T1000 (cell line): Measurements from ENCODE around the gene RRP1B.
"Not testable (repeated sequence)": the region's sequence is repeated elsewhere in the genome, so short reads cannot be mapped to it uniquely, and the experiment has no call there.

ENCODE experiments used
- DNase-seq: peaks from one replicate; lab custom pipeline; 2025; ENCODE audit warnings: mixed read lengths; lab: John Stamatoyannopoulos, UW

Gene RRP1B

DNA sequence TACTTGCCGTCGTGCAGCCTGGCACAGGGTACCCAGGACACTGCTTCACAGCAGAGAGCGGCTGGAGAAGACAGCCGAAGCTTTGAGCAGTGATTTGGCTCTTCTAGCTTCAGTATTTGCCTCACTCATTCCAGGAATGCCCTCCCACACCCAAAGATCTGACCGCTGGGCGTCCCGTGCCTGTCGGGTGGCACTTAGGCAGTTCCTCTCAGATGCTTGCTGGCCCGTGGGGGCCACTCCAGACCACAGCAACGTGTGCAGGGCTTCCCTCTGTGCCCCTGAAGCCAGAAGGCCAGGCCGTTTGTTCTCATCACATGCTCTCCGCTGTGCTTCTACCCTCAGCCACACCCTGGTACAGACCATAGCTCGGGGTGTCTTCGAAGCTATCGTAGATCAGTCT is 17.0 kb downstream of the RRP1B start:
- no peak for DNase-seq

DNA sequence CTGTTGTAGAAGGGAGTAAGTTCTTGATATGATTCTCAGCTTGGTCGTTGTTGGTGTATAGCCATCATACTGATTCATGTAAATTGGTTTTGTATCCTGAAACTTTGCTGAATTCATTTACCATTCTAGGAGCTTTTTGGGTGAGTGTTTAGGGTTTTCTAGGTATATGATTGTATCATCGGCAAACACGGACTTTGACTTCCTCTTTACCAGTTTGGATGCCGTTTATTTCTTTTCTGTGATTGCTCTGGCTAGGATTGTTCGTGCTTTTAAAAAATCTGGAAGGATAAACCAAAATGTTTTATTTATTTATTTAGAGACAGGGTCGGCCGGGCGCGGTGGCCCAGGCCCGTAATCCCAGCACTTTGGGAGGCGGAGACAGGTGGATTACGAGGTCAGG is 20.6 kb downstream of the RRP1B start:
- DNase-seq: no peak

DNA sequence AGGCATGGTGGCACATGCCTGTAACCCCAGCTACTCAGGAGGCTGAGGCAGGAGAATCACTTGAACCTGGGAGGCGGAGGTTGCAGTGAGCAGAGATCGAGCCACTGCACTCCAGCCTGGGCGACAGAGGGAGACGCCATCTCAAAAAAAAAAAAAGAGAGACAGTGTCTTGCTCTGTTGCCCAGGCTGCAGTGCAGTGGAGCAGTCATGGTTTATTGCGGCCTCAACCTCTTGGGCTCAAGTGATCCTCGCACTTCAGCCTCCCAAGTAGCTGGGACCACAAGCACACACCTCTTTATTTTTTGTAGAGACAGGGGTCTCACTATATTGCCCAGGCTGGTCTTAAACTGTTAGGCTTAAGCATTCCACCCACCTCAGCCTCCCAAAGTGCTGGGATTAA is 21.1 kb downstream of the RRP1B start:
- DNase-seq: not testable (repeated sequence)

DNA sequence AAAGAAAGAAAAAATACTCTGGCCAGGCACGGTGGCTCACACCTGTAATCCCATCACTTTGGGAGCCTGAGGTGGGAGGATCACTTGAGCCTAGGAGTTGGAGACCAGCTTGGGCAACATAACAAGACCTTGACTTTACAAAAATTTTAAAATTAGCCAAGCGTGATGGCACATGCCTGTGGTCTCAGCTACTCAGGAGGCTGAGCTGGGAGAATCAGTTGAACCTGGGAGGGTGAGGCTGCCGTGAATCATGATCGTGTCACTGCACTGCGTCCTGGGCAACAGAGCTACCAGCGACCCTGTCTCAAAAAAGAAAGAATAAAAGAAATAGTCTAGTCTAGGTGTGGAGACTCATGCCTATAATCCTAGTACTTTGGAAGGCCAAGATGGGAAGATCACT is 22.3 kb downstream of the RRP1B start:
- no peak for DNase-seq

DNA sequence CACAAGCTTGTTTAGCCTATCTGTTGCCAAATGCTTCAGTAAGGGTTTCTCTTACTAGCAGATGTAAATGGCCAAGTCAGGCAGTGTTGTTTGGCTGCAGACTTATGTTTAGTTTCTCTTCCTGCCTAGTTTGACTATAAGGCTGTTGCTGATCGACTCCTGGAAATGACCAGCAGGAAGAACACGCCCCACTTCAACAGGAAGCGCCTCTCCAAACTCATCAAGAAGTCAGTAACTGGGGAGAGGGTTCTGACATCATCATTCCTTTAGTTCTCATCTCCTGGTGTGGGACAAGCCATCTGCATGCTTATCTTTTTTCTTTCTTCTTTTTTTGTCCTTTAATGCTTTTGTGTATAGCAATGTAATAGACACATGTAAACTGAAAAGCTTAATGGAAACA is 25.1 kb downstream of the RRP1B start:
- no peak for DNase-seq

DNA sequence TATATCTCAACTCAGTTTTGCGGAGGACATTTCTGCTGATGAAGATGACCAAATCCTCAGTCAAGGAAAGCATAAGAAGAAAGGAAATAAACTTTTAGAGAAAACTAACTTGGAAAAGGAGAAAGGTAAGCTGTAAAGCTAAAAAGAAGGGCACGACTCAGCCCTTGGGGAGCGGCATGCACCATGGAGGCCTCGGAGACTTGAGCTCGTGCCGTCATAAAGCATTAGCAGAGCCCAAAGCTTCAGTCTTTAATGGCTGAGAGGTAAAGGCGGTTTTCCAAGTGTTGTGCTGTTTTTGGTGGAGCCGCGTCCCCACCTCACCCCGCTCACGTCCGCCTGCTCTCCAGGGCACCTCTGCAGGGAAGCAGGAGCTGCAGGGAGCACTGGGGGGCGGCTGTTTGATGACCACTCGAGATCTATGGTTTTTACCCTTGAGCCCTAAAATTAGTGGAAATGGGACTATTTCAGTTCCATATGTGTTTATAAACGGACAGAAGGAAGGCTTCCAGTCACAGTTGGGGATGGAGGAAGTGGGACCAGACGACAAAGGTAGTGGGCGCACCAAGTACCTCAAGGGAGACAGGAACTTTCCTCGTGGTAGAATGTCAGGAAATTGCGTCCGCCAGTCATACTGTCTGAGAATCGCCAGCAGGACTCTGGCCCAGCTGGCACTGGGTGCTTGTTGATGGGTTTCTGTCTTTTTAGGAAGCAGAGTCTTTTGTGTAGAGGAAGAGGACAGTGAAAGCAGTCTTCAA is 27.6 kb downstream of the RRP1B start:
- no peak for DNase-seq

DNA sequence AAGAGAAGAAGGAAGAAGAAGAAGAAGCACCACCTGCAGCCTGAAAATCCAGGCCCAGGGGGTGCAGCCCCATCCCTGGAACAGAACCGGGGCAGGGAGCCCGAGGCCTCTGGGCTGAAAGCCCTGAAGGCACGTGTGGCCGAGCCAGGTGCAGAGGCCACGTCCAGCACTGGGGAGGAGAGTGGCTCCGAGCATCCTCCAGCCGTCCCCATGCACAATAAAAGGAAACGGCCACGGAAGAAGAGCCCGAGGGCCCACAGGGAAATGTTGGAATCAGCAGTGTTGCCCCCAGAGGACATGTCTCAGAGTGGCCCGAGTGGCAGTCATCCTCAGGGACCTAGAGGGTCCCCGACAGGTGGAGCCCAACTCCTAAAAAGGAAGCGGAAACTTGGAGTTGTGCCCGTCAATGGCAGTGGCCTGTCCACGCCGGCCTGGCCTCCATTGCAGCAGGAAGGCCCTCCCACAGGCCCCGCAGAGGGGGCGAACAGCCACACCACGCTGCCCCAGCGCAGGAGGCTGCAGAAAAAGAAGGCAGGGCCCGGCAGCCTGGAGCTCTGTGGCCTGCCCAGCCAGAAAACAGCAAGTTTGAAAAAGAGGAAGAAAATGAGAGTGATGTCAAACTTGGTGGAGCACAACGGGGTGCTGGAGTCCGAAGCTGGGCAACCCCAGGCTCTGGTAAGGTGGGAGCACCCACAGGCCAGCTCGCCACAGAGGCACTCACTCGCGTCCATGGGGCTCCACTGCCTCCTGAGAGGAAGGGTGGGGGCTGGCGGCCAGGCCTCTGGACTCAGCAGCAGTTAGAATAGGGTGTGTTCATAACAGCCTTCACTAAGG is 28.4 kb downstream of the RRP1B start:
- DNase-seq: no peak

DNA sequence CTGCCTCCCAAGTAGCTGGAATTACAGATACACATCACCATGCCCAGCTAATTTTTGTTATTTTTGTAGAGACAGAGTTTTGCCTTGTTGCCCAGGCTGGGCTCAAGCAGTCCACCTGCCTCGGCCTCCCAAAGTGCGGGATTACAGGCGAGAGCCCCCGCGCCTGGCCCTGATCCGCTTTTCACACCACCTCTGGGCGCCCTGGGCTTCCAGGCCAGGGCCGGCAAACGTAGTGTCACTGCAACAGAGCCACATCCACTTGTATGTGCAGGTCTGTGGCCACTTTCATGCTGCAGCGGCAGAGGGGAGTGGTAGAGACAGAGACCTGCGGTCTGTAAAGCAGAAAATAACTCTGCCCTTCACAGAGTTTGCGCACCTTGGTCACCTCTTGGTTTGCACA is 29.5 kb downstream of the RRP1B start:
- no peak for DNase-seq

DNA sequence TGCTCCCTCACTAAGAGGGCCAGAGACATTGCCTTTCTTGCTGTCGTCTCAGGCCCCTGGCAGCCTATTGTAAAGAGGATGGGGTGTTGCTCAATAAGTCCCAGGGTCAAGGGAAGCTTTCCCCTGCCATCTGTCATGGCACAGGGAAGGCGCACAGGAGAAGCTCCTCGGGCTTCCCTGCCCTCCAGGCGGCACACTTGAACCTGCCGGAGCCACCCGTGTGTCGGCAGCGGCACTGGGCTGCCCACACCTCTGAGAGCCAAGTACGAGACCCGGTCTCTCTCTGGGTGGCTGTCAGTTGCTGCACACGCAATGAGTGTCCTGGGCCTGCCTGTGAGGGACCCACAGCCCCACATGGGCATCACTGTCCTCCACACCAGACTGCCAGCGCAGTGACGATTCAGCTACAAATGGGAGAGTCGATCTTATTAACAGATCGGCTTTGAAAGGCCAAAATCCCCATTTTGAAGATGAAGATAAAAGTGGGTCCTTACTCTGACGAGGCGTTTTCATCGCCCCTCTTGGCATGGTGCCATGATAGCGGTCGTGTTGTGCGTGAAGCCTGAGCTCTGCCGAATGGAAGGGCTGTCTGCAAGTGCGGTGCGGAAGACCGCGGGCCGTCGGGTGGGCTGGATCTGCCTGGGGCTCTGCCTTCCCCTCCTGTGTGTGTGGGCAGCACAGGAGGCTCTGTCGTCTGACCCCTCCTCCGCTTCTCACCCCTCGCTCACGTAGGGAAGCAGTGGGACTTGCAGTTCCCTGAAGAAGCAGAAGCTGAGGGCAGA is 30.4 kb downstream of the RRP1B start:
- no peak for DNase-seq

DNA sequence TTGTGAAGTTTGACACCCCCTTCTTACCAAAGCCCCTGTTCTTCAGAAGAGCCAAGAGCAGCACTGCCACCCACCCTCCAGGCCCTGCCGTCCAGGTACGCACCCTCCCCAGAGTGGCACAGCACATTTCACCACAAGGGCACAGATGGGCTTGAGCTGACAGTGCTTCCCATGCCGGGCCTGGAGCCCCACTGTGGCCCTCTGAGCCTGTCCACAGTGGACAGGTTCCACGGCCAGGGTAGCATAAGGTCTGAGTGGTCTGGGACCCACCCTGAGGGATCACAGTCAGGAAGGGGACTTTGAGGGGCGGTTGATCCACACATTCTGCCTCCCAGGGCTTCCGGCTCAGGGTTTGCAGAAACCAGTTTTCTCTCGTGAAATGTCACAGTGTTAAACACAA is 31.0 kb downstream of the RRP1B start:
- DNase-seq: no peak

DNA sequence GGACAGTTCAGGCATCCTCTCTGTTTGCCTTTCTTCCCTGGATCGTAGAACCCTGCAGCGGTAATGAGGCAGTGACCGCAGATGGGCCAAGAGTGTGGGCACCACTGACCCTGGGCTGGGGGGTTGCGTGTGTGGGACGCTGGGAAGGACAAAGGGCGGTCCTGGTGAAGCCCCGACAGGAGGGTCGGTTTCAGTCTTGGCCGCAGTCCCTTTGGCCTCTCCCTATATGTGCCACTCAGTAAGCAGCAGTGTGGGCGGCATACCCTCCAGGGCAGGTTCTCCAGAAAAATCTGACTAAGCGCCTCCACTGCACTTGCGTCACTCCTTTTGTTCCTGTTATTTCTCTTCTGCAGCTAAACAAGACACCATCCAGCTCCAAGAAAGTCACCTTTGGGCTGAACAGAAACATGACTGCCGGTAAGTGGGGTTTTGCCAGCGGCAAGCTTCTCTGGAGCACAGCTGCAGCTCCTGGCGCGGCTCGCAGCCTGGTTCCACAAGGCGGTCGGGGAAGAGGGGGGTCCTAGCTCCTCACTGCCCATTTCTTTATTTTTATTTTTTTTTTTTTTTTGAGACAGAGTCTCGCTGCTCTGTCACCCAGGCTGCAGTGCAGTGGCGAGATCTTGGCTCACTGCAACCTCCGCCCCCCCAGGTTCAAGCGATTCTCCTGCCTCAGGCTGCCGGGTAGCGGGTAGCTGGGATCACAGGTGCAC is 31.9 kb downstream of the RRP1B start:
- DNase-seq: no peak

DNA sequence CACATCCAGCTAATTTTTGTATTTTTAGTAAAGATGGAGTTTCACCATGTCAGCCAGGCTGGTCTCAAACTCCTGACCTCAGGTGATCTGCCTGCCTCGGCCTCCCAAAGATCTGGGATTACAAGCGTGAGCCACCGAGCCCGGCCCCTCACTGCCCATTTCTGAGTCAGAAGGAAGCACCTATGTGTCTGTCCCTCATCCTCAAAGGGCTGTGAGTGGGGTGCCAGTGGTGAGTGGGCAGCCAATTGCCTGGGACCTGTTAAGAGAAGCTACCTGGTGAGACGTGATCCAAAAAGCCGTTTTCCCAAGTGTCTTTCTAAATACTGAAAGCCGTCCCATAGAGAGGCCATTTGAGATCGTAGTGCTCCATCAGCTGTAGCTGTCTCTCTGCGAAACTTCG is 32.4 kb downstream of the RRP1B start:
- no peak for DNase-seq

DNA sequence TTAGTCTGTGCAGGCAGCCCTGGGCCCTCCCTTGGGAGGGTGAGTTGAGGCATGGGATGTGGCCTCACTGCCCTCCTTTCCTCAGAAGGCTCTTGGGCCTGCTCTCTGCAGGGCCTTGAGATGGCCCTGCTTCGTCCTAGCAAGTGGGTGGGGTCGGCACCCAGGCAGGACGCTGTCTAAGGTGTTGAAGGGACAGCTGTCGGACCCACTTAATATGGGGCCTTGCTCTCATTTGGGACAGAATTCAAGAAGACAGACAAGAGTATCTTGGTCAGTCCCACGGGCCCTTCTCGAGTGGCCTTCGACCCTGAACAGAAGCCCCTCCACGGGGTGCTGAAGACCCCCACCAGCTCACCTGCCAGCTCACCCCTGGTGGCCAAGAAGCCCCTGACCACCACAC is 33.6 kb downstream of the RRP1B start:
- DNase-seq: no peak

DNA sequence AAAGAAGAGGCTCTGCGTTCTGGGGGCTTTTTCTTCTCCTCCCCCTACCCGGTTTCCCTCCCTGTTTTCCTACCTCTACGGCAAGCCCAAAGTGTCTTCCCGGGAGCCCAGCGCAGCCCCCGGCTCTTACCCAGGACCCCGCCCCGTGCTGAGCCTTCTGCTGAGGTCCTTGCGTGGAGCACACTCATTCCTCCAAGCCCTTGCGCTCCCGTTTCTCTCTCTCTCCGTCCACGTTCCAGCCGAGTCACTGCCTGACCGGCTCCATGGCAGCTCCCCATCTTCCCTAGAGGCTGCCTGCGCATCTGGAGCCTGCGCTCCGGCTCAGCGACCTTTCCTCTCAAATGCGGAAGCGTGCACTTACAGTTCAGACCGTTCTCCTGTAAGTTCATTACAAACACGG is 34.6 kb downstream of the RRP1B start:
- DNase-seq: no peak

DNA sequence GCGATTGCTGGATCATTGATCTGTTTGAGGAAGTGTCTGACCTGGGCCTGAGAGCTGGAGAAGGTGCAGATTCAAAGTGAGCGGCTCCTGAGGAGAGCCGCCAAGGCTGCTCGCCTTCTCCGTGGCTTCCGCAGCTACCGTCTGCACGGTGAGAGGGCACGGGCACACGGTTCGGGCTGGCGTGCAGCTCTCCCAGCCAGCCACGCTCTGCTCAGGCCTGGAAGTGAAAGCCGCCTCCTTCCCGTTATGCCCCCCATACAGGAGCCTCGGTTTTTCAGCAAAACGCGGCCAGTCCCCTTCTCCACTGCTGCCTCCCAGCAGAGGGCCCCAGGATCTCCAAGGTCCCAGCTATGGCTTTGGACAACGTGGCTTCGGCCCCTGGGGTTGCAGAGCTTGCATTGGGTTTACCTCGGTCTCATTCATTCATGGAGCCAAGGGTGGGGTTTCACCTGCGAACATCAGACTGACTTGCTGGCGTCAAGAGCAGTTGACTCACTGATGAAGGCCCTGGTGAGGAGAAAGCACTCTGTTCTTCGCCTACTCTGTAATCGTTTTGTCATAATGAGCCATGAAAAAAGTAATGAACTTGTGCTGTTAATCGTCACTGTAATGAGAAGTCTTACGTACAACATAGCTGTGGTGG is 35.2 kb downstream of the RRP1B start:
- no peak for DNase-seq

DNA sequence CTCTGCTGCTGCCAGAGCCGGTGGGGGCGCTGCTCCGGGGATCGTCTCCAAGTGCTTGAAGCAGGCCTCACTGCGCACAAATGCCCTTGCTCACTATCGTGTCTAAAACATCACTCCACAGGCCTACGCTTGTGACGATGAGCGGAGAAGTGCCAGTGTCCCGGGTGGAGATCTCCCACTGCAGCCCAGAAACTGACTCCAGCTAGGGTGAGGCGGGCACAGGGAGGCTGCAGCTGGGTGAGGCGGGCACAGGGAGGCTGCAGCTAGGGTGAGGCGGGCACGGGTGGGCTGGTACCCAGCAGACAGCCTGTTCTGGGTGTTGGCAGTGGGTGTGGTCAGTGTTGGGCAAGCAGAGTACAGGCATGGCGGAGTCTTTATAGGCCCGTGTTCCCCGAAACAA is 36.9 kb downstream of the RRP1B start:
- no peak for DNase-seq

DNA sequence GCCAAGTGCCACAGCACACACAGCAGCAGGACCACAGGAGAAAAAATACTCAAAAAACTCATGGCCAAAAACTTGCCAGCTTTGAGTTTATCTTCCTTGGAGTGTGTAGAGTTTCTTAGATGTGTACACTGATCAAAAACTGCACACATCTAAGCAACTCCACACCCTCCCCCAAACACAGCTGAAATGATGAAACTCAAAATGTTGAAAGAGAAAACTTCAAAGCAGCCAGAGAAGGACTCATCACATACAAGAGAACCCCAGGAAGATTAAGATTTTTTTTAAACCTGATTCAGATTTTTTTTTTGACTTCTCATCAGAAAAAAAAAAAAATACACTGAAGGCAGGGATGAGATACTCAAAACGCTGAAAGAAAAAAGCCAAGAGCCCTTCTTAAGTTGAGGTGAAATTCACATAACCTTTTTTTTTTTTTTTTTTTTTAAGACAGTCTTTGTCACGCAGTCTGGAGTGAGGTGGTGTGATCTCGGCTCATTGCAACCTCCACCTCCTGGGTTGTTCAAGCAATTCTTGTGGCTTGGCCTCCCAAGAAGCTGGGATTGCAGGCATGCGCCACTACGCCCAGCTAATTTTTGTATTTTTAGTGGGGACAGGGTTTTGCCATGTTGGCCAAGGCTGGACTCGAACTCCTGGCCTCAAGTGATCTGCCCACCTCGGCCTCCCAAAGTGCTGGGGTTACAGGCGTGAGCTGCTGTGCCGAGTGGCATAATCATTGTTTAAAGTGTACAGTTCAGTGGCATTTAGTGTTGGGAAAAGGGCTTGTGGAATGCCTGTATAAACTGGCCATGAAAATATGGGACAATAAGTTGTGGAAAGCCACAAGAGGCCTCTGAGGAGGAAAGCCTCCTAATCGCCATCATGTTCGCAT is 38.6 kb downstream of the RRP1B start:
- DNase-seq: no peak

DNA sequence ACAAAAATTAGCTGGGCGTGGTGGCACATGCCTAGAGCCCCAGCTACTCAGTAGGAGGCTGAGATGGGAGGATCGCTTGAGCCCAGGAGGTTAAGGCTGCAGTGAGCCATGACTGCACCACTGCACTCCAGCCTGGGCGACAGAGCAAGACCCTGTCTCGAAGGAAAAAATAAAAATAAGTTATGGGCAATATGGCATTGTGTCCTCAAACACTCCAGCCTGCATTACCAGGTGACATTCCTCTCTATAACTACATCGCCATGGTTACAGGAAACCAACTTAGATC is 40.1 kb downstream of the RRP1B start:
- not testable (repeated sequence) for DNase-seq

DNA sequence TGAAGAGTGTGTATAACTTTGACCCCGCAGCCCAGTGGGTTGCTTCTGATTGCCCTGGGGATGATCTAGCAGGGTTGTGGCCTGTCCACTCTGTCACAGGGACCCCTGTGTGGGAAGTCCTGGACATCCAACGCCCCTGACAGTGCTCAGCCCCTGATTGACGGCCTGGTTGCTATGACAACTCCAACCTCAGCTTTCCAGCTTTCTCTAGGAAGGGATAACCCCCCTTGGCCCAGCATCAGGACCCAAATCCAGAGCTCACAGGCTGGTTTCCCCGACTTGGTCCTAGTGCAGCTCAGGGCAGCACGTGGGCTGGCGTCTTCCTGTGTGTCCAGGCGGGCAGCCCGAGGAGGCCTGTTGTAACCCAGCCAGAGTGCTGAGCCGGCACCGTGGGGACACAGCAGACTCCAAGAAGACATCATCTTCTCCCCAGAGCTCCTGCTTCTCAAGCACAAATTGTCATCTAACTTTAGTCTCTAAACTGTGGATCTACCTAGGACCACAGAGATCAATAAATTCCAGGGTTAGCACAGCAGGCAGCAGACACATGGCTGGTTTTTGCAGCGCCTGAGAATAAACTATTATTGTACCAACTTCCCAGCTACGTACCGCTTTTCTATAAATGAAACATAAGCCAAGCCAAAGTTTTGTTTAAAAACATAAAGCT is 40.7 kb downstream of the RRP1B start:
- DNase-seq: no peak
